Type B pancreatic cell (in vitro differentiated cells): ENCODE results near the gene PIH1D1. TPM values are rescaled to one million over a fixed set of nuclear protein-coding genes. Genes with fewer than 3 reads are reported as not detected.

Experiments
- DNase-seq: peaks from one replicate; pipeline ENCODE4 v3.0.0; 2021; ENCODE audit warnings: mixed read lengths; ENCODE audit not compliant: unreplicated experiment; ENCODE audit errors: extremely low spot score
- H3K27ac Mint-ChIP-seq: 2 replicates; pipeline ENCODE4 v1.8.0; 2021; ENCODE audit warnings: mild to moderate bottlenecking, mixed read lengths
- H3K27me3 Mint-ChIP-seq: 2 replicates; pipeline ENCODE4 v1.8.0; 2021; ENCODE audit warnings: mixed read lengths
- H3K36me3 Mint-ChIP-seq: 2 replicates; pipeline ENCODE4 v1.8.0; 2021; ENCODE audit warnings: mixed read lengths
- H3K4me1 Mint-ChIP-seq: one replicate; pipeline ENCODE4 v1.8.0; 2021; ENCODE audit warnings: mixed read lengths; ENCODE audit not compliant: unreplicated experiment
- H3K4me3 Mint-ChIP-seq: 2 replicates; pipeline ENCODE4 v1.8.0; 2021; ENCODE audit warnings: mild to moderate bottlenecking, mixed read lengths
- H3K9me3 Mint-ChIP-seq: 2 replicates; pipeline ENCODE4 v1.8.0; 2021; ENCODE audit warnings: mixed read lengths
- total RNA-seq: library from RNA; stranded (reverse); gene quantifications from 2 replicates; pipeline ENCODE4 v1.2.1, GENCODE V29; 2021; ENCODE audit warnings: low replicate concordance
- TF ChIP-seq, protein P1 (sequence below): fragments of 200-600 bp; sonication (generic); conservative IDR thresholded peaks from 2 replicates; pipeline ENCODE4 v1.5.0; 2021; ENCODE audit warnings: antibody characterized with exemption, mild to moderate bottlenecking

PIH1D1 gene
- total RNA-seq, 1 donor from 2014 or later = 93.3 TPM

DNA sequence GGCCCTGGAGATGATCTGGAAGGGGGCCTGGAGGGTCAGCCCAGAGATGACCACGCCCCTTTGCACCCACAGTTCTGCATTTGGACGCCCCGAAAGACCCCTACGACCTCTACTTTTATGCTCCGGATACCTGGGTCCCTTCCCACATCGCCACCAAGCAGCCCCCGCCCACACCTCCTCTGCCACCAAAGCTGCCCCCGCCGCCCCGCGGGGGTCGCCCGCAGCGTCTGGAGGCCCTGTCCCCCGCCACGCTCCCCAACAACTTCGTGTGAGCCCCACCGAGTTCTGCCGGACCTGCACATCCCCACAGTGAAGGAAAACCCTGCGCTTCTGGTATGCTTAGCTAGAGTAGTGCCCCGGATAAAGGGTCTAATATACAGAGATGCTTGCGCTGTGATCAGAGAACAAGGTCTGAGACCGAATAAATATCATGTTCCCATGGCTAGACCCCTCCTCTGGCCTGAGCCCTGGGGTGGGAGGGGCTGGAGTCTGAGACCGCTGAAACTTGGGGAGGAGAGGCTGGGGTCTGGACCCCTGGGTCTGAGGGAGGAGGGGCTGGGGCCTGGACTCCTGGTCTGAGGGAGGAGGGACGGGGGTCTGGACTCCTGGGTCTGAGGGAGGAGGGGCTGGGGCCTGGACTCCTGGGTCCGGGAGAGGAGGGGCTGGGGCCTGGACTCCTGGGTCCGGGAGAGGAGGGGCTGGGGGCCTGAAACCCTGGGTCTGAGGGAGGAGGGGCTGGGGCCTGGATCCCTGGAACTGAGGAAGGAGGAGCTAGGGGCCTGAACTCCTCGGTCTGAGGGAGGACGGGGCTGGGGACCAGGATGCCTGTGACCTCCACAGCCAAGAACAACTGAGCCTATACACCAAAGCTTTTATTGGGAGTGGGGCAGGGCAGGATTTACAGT, 22.8 kb downstream of the PIH1D1 start:
- H3K4me1 Mint-ChIP-seq = peaks cover 22% of the 10 kb centered on the region
- TF ChIP-seq, protein P1, sequence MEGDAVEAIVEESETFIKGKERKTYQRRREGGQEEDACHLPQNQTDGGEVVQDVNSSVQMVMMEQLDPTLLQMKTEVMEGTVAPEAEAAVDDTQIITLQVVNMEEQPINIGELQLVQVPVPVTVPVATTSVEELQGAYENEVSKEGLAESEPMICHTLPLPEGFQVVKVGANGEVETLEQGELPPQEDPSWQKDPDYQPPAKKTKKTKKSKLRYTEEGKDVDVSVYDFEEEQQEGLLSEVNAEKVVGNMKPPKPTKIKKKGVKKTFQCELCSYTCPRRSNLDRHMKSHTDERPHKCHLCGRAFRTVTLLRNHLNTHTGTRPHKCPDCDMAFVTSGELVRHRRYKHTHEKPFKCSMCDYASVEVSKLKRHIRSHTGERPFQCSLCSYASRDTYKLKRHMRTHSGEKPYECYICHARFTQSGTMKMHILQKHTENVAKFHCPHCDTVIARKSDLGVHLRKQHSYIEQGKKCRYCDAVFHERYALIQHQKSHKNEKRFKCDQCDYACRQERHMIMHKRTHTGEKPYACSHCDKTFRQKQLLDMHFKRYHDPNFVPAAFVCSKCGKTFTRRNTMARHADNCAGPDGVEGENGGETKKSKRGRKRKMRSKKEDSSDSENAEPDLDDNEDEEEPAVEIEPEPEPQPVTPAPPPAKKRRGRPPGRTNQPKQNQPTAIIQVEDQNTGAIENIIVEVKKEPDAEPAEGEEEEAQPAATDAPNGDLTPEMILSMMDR = no peak
- H3K36me3 Mint-ChIP-seq = no peaks in the 10 kb centered on the region
- peak overlapping the region; percentile 79 for H3K4me3 Mint-ChIP-seq
- no peak for DNase-seq
- H3K27me3 Mint-ChIP-seq = peaks cover 93% of the 10 kb centered on the region
- no peak overlapping the region for H3K27ac Mint-ChIP-seq
- H3K9me3 Mint-ChIP-seq = no peaks in the 10 kb centered on the region

DNA sequence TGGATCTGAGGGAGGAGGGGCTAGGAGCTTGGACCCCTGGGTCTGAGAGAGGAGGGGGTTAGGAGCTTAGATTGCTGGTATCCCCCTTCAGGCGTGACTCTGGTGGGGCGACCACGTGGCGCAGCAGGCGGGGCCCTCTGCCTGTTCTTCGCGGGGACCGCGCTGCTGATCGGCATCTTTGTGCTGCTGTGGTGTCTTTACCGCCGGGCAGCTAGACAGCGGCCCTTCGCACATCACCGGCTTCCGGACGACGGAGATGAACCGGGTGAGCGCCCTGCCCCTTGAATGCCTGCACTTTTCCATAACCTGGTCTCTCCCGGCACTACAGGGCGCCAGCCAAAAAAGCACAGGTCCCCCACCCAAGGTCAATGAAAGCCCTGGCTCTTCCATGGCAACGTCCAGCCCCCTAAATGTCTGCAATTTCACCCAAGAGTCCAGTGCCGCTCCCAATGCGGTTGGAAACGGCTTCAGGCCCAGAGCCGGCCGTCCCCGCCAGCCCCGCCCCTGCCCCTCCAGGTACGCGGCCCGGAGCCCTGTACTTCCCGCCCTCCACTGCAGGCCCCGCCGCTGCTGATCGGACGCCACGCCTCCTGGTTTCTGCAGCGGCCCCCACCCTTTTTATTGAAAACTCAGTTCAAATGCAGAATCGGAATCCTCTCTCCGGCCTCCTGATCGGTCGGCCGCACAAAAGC, 23.6 kb downstream of the PIH1D1 start:
- Mint-ChIP-seq H3K4me3 (peak overlapping the region; percentile 79), H3K4me1 (peaks cover 25% of the 10 kb centered on the region), H3K9me3 (no peaks in the 10 kb centered on the region), H3K27me3 (peaks cover 92% of the 10 kb centered on the region), H3K27ac (peak overlapping the region; percentile 34), H3K36me3 (no peaks in the 10 kb centered on the region)
- TF ChIP-seq, protein P1 = no peak
- no peak for DNase-seq

DNA sequence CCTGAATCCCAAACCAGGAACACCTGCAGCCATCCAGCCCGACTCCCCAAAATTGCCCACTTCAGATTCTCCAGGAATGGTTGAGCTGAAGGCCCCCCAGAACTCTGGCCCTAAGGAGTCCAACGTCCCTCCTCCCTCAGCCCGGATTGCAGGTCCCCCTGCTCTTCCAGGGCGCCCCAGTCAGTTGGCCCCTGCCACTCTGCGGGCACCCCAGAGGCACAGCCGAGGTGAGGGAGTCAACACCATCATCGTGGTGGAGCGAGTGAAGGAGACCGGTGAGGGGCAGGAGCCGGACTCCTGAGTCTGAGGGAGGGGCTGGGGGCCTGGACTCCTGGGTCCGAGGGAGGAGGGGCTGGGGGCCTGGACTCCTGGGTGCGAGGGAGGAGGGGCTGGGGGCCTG, 24.3 kb downstream of the PIH1D1 start:
- Mint-ChIP-seq H3K36me3 (no peaks in the 10 kb centered on the region), H3K27me3 (peaks cover 91% of the 10 kb centered on the region), H3K4me1 (peaks cover 29% of the 10 kb centered on the region), H3K9me3 (no peaks in the 10 kb centered on the region), H3K4me3 (no peak overlapping the region), H3K27ac (no peak overlapping the region)
- TF ChIP-seq, protein P1 = no peak
- DNase-seq = no peak

DNA sequence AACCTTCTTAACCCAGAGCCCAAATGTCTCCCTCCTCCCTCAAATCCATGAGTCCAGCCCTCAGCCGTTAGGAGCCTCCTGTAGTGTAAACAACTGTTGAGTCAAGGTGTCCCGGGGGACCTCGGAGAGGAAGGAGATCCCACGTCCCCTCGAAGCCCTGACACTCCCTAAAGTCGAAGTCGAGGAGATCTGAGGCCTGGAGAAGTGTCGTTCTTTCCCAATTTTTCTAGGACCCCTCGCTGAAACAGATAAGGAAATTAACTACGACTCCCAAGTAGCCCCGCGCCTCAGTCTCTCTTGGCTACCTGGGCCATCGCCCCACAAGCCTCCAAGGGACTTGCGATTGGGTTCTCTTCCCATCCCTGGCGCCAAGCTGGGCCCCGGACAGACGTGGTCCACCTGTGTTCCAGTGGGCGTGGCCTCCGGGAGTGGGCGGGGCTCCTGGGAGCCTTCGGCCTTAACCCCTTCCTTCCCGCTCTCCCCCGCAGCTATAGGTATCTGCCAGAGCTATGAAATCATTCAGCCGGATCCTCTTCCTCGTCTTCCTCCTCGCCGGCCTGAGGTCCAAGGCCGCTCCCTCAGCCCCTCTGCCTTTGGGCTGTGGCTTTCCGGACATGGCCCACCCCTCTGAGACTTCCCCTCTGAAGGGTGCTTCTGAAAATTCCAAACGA, 25.6 kb downstream of the PIH1D1 start:
- peak overlapping the region; percentile 42 for H3K4me3 Mint-ChIP-seq

DNA sequence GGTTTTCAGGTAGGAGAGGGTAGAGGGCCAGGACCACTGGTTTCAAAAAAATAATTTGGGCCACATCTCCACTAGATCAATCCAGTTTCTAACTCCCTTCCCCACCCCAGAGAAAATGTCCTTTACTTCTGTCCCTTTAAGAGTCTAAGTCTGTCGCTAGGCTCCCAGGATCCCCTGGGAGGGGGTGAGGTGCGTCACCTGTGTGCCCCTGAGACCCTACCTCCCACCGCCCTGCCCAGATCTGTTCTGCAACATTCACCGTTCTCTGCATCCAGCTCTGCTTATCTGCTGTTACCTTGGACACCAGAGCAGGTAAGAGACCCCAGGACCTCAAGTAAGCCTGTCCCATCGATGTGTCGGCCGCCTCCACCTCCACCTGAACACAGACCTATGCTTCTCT, 26.4 kb downstream of the PIH1D1 start, which contains the start of gene GFY:
TSS of gene GFY (plus strand) at position 211 of the 400 bp plus-strand sequence. CDS start 1,043 bp downstream, outside the sequence.
- no peak for DNase-seq
- Mint-ChIP-seq H3K36me3 (no peaks in the 10 kb centered on the region), H3K4me1 (peaks cover 45% of the 10 kb centered on the region), H3K9me3 (no peaks in the 10 kb centered on the region), H3K27me3 (peaks cover 95% of the 10 kb centered on the region), H3K27ac (no peak within 1 kb of the TSS), H3K4me3 (no peak within 1 kb of the TSS)
- TF ChIP-seq, protein P1 = no peak

More for the DNA sequence above, 25.6 kb downstream of the PIH1D1 start:
- Mint-ChIP-seq H3K9me3 (no peaks in the 10 kb centered on the region), H3K27ac (no peak overlapping the region), H3K4me1 (peaks cover 37% of the 10 kb centered on the region), H3K27me3 (peaks cover 95% of the 10 kb centered on the region), H3K36me3 (no peaks in the 10 kb centered on the region)
- DNase-seq = no peak
- TF ChIP-seq, protein P1 = no peak
